HG03439 (cell line): ENCODE data around the gene CGB5.

ENCODE experiments used
- ATAC-seq: cut with Tn5 transposase; IDR thresholded peaks from one replicate; pipeline ENCODE4 v1.9.1; 2021; ENCODE audit warnings: mild to moderate bottlenecking, moderate library complexity; ENCODE audit not compliant: unreplicated experiment

Gene CGB5

GRCh38 chr19:49085020-49085867 is 41.6 kb downstream of the CGB5 start, which contains the start of gene SNRNP70:
Gene SNRNP70 (plus strand): TSS chr19:49085451. CDS start chr19:49086415, 964 bp downstream.
- peak; percentile 84 for ATAC-seq

DNA sequence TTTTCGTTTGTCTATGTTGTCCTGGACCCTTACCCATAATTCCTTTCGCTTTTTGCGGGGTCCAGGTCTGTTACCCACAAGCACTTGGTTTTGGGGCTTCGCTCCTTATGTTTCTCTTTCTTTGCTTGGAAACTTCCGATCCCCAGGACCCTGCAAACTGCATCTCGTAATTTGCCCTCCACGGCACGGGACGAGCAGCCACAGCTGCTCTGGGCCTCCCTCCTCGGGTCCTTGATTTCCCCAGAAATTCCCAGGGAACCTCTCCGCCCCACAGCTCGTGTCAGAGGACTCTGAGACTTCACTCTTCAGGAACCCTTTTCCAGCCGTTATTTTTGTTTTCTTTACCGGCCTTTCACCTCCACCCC is 42.2 kb downstream of the CGB5 start:
- no peak for ATAC-seq

GRCh38 chr19:49086296-49086695 is 42.6 kb downstream of the CGB5 start:
- no peak for ATAC-seq

GRCh38 chr19:49091391-49092038 is 47.9 kb downstream of the CGB5 start:
- no peak for ATAC-seq

GRCh38 chr19:49092686-49093085 is 49.0 kb downstream of the CGB5 start:
- no peak for ATAC-seq
